ENCODE results near the gene MRPL51. TPM values are rescaled to one million over a fixed set of nuclear protein-coding genes. Genes with fewer than 3 reads are reported as not detected.

Gene MRPL51
- total RNA-seq, 2 experiments from 2014 or later, result 152 to 338 TPM

GRCh38 chr12:6536894-6537579, 44.0 kb upstream of the MRPL51 start:
- no peaks in the 10 kb centered on the region for H3K9me3 ChIP-seq (ENCODE audit: low read length)
- TF ChIP-seq EZH2phosphoT487 (IDR thresholded peaks at IDR 0.05; ENCODE audit: borderline replicate concordance, low read depth, low read length) (no peak), CTCF (conservative IDR thresholded peaks at IDR 0.05; ENCODE audit: low read length) (no peak)
- no peak overlapping the region for H2AFZ ChIP-seq (ENCODE audit: low read length)
- H3K4me2 ChIP-seq (ENCODE audit: low read length), result peak overlapping the region; percentile 93
- H3K9me2 ChIP-seq (ENCODE audit: insufficient read depth, low read length), result no peaks in the 10 kb centered on the region
- peaks cover 65% of the 10 kb centered on the region for H3K4me1 ChIP-seq (ENCODE audit: insufficient read depth, low read length, poor library complexity, severe bottlenecking)
- ChIA-PET POLR2A (interaction anchor here (0.7 to 1.0 kb wide), 5 partner anchors 16 to 94 kb away, joined by 3 to 5 read pairs (median 4); no protein-coding TSS in a partner anchor), CTCF (ENCODE audit: unreplicated experiment) (interaction anchor here (0.6 to 1.6 kb wide), 3 partner anchors 42 to 114 kb away, joined by 3 to 4 read pairs (median 3); no protein-coding TSS in a partner anchor)
- H3K79me2 ChIP-seq (ENCODE audit: insufficient read depth, low read depth, low read length), result peaks cover 38% of the 10 kb centered on the region
- H3K36me3 ChIP-seq (ENCODE audit: insufficient read depth, low read length), result peaks cover 73% of the 10 kb centered on the region
- H3K27ac ChIP-seq (ENCODE audit: low read depth, low read length, poor library complexity, severe bottlenecking), result peak overlapping the region; percentile 95
- H3K4me3 ChIP-seq (ENCODE audit: low read depth, low read length, poor library complexity, severe bottlenecking), result peak overlapping the region; percentile 93
- peak; percentile 21 for DNase-seq (ENCODE audit: low spot score)
- H4K20me1 ChIP-seq (ENCODE audit: insufficient read depth, low read length), result peaks cover 11% of the 10 kb centered on the region; the same call in 1 of the 2 replicates
- no TSS peak for BruUV-seq (replicated peaks)
- intact Hi-C loops (cut with micrococcal nuclease; ENCODE audit: unreplicated experiment), result no loop called here

- H4K20me1 ChIP-seq (ENCODE audit: insufficient read depth, low read length), result peaks cover 11% of the 10 kb centered on the region; the same call in 1 of the 2 replicates
- peak overlapping the region; percentile 95 for H3K27ac ChIP-seq (ENCODE audit: low read depth, low read length, poor library complexity, severe bottlenecking)
- DNase-seq (ENCODE audit: low spot score), result peak; percentile 17
- ChIA-PET POLR2A (interaction anchor here (0.7 to 2.9 kb wide), 10 partner anchors 15 to 330 kb away, joined by 3 to 14 read pairs (median 4); partner anchors contain the start of genes NOP2 and TAPBPL), CTCF (ENCODE audit: unreplicated experiment) (no interaction called here)
- no TSS peak for BruUV-seq (replicated peaks)
- peak overlapping the region; percentile 93 for H3K4me3 ChIP-seq (ENCODE audit: low read depth, low read length, poor library complexity, severe bottlenecking)
- intact Hi-C loops (cut with micrococcal nuclease; ENCODE audit: unreplicated experiment), result loop anchor here (2.0 kb wide), 1 partner anchor 65 kb away; the partner anchor contains the start of gene VAMP1
- peaks cover 72% of the 10 kb centered on the region for H3K36me3 ChIP-seq (ENCODE audit: insufficient read depth, low read length)
- no peak for TF ChIP-seq CTCF (conservative IDR thresholded peaks at IDR 0.05; ENCODE audit: low read length)
- TF ChIP-seq EZH2phosphoT487 (IDR thresholded peaks at IDR 0.05; ENCODE audit: borderline replicate concordance, low read depth, low read length), result no peak
- peak overlapping the region; percentile 93 for H3K4me2 ChIP-seq (ENCODE audit: low read length)
- H3K9me2 ChIP-seq (ENCODE audit: insufficient read depth, low read length), result no peaks in the 10 kb centered on the region
- no peaks in the 10 kb centered on the region for H3K9me3 ChIP-seq (ENCODE audit: low read length)
- H3K4me1 ChIP-seq (ENCODE audit: insufficient read depth, low read length, poor library complexity, severe bottlenecking), result peaks cover 68% of the 10 kb centered on the region
- no peak overlapping the region for H2AFZ ChIP-seq (ENCODE audit: low read length)
- peaks cover 43% of the 10 kb centered on the region for H3K79me2 ChIP-seq (ENCODE audit: insufficient read depth, low read depth, low read length)
Observed at GRCh38 chr12:6535960-6536847, 43.1 kb upstream of the MRPL51 start.

All from OCI-LY7 (cell line).